MCF 10A (cell line): Measurements from ENCODE around the gene SLC27A1. TPM values are rescaled to one million over a fixed set of nuclear protein-coding genes. Genes with fewer than 3 reads are reported as not detected.

Experiments
- BruUV-seq: library from RNA; stranded (reverse); fragments of 400-500 nt; replicated peaks from 2 replicates; lab custom pipeline; 2021; lab: Mats Ljungman, UMichigan
- CTCF ChIA-PET: fragments of 300-600 bp; sonication (Branson Sonifier 250); formaldehyde crosslinking; extraction: SDS; loops from one replicate; lab custom pipeline; 2021; ENCODE audit warnings: antibody characterized with exemption, inconsistent platforms; lab: Yijun Ruan, JAX
- POLR2A ChIA-PET: fragments of 300-600, 350-650 bp; sonication (Branson Sonifier 250); formaldehyde crosslinking; extraction: SDS; loops from one replicate; lab custom pipeline; 2020; ENCODE audit warnings: antibody characterized with exemption, inconsistent platforms; lab: Yijun Ruan, JAX
- DNase-seq: peaks from one replicate; pipeline ENCODE4 v3.0.0-alpha.2; 2018; ENCODE audit not compliant: unreplicated experiment
- H3K27ac Mint-ChIP-seq: one replicate; pipeline ENCODE4 v1.8.0; 2022; ENCODE audit warnings: mild to moderate bottlenecking, low read depth, mixed read lengths; ENCODE audit not compliant: unreplicated experiment
- H3K27me3 Mint-ChIP-seq: one replicate; pipeline ENCODE4 v1.8.0; 2022; ENCODE audit warnings: mixed read lengths; ENCODE audit not compliant: insufficient read depth, unreplicated experiment
- H3K36me3 Mint-ChIP-seq: one replicate; pipeline ENCODE4 v1.8.0; 2022; ENCODE audit warnings: mild to moderate bottlenecking, moderate library complexity, mixed read lengths; ENCODE audit not compliant: insufficient read depth, unreplicated experiment
- H3K4me1 Mint-ChIP-seq: one replicate; pipeline ENCODE4 v1.8.0; 2022; ENCODE audit warnings: mixed read lengths; ENCODE audit not compliant: insufficient read depth, unreplicated experiment
- H3K4me3 Mint-ChIP-seq: one replicate; pipeline ENCODE4 v1.8.0; 2022; ENCODE audit warnings: mild to moderate bottlenecking, moderate library complexity, mixed read lengths; ENCODE audit not compliant: unreplicated experiment
- H3K9me3 Mint-ChIP-seq: one replicate; pipeline ENCODE4 v1.8.0; 2022; ENCODE audit warnings: mixed read lengths; ENCODE audit not compliant: unreplicated experiment
- intact Hi-C: fragments of 100-400 bp; cut with micrococcal nuclease; formaldehyde crosslinking; loops from 2 replicates; pipeline ENCODE4 v1.14.1; 2022
- total RNA-seq: library from RNA; stranded (reverse); gene quantifications from 2 replicates; pipeline ENCODE4 v1.2.3, GENCODE V29; 2022
- TF ChIP-seq, protein P1 (sequence below): fragments of 200-600 bp; IDR thresholded peaks from one replicate; pipeline ENCODE4 v1.8.0; 2022; ENCODE audit warnings: antibody characterized with exemption, mild to moderate bottlenecking; ENCODE audit not compliant: unreplicated experiment

The SLC27A1 gene
- total RNA-seq, 1 experiment from 2014 or later = 5.0 TPM

DNA sequence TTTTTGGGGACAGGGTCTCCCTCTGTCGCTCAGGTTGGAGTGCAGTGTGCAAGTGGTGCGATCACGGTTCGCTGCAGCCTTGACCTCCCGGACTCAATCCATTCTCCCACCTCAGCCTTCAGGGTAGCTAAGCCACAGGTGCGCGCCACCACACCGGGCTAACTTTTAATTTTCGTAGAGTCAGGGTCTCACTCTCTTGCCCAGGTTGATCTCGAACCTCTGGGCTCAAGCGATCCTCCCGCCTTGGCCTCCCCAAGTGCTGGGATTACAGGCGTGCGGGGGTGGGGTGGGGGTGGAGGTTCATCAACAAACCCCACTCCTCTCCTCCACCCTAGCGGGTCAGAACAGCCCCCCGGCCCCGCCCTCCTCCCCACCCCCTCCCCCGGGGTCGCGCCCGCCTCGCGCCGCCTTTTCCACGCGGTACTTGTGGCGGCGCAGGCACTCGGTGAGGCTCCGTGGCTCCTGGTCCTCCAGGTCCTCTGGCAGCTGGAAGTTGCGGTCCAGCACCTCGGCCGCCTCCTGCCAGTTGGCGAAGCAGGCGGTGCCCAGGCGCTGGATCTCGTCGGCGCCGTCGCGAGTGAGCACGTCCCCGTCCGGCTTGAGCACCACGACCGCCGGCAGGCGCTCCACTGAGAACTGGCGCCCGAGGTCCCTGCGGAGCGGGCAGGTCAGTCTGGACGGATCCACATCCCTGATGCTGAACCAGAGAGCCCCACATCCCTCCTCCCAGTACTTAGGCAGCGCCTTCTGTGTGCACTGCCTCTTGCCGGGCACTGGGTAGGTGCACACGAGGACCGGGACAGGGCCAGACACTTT is 14.8 kb upstream of the SLC27A1 start:
- no TSS peak for BruUV-seq
- H3K4me1 Mint-ChIP-seq = no peaks in the 10 kb centered on the region
- no peaks in the 10 kb centered on the region for H3K36me3 Mint-ChIP-seq
- H3K27ac Mint-ChIP-seq = no peak overlapping the region
- no peak for DNase-seq
- intact Hi-C loops = no loop called here
- ChIA-PET CTCF (interaction anchor here (0.5 to 1.3 kb wide), 5 partner anchors 10 to 319 kb away, joined by 3 to 4 read pairs (median 4); no protein-coding TSS in a partner anchor), POLR2A (no interaction called here)
- H3K27me3 Mint-ChIP-seq = no peaks in the 10 kb centered on the region
- H3K4me3 Mint-ChIP-seq = no peak overlapping the region
- TF ChIP-seq, protein P1, sequence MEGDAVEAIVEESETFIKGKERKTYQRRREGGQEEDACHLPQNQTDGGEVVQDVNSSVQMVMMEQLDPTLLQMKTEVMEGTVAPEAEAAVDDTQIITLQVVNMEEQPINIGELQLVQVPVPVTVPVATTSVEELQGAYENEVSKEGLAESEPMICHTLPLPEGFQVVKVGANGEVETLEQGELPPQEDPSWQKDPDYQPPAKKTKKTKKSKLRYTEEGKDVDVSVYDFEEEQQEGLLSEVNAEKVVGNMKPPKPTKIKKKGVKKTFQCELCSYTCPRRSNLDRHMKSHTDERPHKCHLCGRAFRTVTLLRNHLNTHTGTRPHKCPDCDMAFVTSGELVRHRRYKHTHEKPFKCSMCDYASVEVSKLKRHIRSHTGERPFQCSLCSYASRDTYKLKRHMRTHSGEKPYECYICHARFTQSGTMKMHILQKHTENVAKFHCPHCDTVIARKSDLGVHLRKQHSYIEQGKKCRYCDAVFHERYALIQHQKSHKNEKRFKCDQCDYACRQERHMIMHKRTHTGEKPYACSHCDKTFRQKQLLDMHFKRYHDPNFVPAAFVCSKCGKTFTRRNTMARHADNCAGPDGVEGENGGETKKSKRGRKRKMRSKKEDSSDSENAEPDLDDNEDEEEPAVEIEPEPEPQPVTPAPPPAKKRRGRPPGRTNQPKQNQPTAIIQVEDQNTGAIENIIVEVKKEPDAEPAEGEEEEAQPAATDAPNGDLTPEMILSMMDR = no peak
- H3K9me3 Mint-ChIP-seq = no peaks in the 10 kb centered on the region

DNA sequence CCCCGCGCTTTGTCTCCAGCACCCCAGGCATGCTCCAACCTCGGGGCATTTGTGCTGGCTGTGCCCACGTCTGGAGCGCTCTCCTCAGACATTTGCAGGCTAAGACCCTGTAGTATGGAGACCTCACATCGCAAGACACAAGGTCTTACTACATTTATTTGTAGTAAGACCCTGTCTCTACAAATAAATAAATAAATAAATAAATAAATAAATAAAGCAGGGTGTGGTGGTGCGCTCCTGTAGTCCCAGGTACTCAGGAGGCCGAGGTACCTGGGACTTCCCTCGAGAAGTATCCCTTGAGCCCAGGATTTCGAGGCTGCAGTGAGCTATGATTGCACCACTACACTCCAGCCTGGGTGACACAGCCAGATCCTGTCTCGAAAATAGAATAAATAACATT is 14.2 kb upstream of the SLC27A1 start:
- CTCF ChIA-PET = no interaction called here
- no peaks in the 10 kb centered on the region for H3K27me3 Mint-ChIP-seq
- POLR2A ChIA-PET = no interaction called here

GRCh38 chr19:17457616-17458015 is 12.7 kb upstream of the SLC27A1 start:
- no TSS peak for BruUV-seq
- Mint-ChIP-seq H3K27ac (no peak overlapping the region), H3K27me3 (no peaks in the 10 kb centered on the region), H3K4me3 (no peak overlapping the region), H3K9me3 (no peaks in the 10 kb centered on the region), H3K36me3 (no peaks in the 10 kb centered on the region), H3K4me1 (no peaks in the 10 kb centered on the region)
- TF ChIP-seq, protein P1 = no peak
- POLR2A ChIA-PET = no interaction called here
- no peak for DNase-seq
- intact Hi-C loops = no loop called here
- CTCF ChIA-PET = interaction anchor here (0.6 to 0.9 kb wide), 5 partner anchors 9 to 327 kb away, joined by 3 to 4 read pairs (median 3); no protein-coding TSS in a partner anchor

More for the DNA sequence above, 14.2 kb upstream of the SLC27A1 start:
- TF ChIP-seq, protein P1 = no peak
- no peak overlapping the region for H3K4me3 Mint-ChIP-seq
- H3K27ac Mint-ChIP-seq = no peak overlapping the region
- intact Hi-C loops = no loop called here
- BruUV-seq = no TSS peak
- no peaks in the 10 kb centered on the region for H3K9me3 Mint-ChIP-seq
- no peak for DNase-seq
- no peaks in the 10 kb centered on the region for H3K36me3 Mint-ChIP-seq
- H3K4me1 Mint-ChIP-seq = no peaks in the 10 kb centered on the region

DNA sequence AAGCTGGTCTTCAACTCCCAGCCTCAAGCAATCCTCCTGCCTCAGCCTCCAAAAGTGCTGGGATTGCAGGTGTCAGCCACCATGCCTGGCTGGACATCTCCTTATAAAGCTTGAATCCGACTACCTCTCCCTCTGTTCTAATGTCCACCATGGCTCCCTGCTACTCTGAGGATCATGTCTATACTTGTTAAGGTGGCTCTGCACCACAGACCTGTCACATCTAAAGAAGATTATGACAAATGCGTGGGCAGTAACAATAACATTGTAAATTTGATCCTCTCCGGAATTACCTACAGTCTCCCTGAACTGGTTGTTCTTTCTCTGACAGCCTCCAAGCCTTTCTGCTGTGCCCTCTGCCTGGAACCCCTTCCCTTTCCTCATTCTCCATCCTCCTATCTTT is 11.4 kb upstream of the SLC27A1 start:
- POLR2A ChIA-PET = no interaction called here
- Mint-ChIP-seq H3K27me3 (no peaks in the 10 kb centered on the region), H3K36me3 (no peaks in the 10 kb centered on the region), H3K4me3 (no peak overlapping the region), H3K27ac (no peak overlapping the region), H3K9me3 (no peaks in the 10 kb centered on the region), H3K4me1 (no peaks in the 10 kb centered on the region)
- CTCF ChIA-PET = no interaction called here
- TF ChIP-seq, protein P1 = no peak
- intact Hi-C loops = no loop called here
- no TSS peak for BruUV-seq
- peak; percentile 37 for DNase-seq
